Activated T-cell treated with anti-CD3 and anti-CD28 coated beads, Interleukin-2, amount 50 U/mL, for 1 hour (primary cell): ENCODE results near the gene SMAD3.
"Not testable (repeated sequence)": the region's sequence is repeated elsewhere in the genome, so short reads cannot be mapped to it uniquely, and the experiment has no call there.

Source experiments
- DNase-seq: peaks from one replicate; pipeline ENCODE4 v3.0.0-alpha.2; 2020

SMAD3 gene

DNA sequence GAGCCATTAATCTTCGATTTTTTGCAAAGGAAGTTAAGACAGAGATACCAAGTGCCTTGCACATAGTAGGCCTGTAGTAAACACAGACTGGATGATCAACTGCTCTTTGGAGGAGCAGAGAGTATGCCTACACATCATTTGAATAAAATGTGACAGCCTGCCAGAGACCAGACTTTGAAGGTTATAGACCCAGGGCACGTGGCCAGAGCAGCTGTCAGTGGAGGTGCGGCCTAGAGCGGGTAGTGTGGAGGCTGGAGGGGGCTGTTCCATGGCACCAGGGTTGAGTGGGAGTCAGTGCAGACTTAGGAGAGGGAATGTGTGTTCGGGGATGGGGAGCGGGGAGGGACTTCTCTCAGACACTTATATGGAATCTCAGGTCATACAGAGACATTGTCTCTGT, 80.8 kb downstream of the SMAD3 start:
- DNase-seq = no peak

DNA sequence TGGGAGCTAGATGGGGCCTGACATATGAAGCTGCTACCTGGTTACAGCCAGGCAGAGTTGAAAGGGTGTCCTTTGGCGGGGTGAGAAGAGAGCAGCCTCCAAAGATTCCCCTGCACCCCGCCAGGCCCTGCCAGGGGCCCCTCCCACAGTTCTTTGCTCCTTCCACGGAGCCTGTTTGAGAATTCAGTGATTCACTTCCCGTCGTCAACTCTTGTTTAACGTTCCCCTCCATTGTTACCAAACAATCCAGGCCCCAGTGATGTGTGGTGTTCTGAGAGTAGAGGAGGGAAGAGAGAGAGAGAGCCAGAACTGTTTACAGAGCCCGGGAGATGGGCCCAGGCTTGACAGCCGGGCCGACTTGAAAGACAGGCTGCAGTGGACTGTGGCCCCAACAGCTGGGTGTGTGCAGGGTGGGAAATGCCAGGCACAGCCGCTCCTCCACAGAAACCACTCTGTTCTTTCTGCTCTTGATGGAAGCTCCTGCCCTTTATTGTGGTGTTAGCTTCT, 81.5 kb downstream of the SMAD3 start:
- peak; percentile 48 for DNase-seq

- no peak for DNase-seq
Observed at GRCh38 chr15:67147396-67147949, 82.1 kb downstream of the SMAD3 start.

DNA sequence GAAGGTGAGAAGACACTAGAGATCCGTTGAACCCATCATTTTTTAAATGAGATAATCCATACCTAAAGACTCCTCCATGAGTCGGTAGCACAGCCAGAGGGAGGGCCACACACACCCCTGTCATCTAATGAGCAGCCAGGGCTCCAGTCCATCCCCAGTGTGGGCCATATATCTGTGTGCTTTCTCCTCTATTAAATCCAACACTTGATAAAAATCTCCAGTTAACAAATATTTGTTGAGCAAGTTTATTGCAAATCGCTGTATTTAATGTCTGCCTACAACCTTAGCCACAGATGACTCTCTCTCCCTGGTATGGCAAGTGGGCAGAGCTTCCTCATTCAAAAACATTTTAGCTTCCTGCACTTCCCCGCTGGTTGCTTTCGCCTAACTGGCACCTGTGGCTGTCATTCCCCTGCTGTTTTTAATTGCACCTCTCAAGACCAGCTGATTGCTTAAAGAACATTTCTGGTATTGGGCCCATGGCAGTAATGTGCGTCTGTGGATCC, 82.8 kb downstream of the SMAD3 start:
- DNase-seq = no peak

DNA sequence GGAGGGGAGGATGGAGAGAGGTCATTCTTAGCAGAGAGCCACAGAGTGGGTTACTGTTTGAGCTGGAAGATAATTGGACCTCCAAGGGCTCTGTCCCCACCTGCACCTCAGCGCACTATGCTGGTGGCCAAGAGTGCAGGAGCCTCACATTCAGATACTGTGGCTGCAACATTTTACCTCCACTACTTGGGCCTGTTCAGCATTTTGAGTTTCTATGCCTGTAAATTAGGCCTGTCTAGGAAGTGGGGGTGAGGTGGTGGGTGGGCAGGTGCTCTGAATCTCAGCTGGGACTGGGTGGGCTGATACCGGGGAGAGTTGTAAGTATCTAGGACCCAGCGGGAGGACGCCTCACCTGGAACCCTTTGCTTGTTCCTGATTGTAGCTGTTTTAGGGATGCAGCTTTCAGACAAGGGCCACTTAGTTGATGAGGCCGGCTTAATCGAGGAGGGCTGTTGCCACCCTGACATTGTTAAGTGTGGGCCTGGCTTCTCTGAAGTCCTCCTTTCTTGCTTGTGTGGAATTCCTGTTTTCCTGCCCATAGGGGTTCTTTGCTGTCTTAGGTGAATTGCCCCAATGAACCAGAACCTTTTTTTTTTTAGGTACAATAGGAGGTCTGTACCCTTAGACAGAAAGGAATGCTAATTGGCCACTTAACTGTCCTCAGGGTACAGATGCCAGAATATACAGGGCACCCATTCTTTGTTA, 83.8 kb downstream of the SMAD3 start:
- no peak for DNase-seq

- no peak for DNase-seq
Observed at GRCh38 chr15:67149773-67150022, 84.3 kb downstream of the SMAD3 start.

DNA sequence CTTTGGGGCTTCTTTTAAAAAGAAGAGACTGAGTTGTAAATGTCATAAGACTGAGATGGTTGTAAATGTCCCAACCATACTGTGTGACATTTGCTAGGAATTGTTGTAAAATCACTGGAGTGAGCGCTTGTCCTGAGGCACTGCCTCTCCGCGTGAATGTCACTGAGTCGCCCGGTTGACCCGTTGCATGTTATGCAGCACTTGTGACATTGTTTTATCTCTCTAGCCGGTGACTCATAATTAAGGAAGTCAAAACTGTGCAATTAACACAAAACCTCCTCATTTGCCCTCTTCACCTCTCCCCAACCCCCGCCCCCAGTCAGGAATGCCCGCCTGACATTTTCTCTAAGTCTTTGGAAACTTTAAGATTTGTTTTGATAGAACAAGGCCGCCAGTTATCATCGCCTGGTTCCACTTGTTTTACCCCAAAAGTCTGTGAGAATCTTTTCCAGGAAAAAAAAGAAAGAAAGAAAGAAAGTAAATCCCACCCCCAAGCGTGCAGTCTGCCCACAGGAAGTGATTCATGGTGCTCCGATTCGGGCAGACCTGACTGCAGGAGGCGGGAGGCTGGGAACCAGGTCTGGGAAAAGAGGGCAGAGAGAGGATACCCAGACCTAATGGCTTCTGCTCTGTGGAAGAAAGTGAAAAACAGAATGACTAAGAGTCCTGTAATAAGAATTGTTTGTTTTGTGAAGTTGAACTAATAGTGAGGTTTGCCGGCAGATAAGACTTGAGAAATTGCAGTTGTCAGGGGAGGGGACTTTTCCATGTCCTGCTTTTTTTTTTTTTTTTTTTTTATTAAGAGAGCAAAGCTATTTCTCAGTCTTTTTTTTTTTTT, 84.8 kb downstream of the SMAD3 start:
- DNase-seq = peak; percentile 57

DNA sequence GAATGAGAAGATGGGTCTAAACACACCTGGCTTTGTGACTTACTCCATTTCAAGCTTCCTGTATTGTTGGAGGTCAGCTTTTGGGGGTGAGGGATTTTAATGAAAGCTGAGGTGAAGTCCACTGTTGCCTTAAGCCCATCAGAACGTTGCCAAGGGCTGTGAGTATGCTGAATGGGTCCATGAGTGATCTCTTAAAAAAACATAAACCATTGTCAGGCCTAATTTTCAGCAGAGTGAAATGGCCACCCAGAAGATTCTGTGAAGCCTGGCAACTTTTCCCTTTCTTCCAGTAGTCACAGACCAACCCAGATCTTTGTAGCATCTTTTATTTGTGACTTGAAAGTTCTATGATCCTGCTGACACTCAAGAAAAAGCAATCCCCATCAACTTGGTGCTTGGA, 87.0 kb downstream of the SMAD3 start:
- no peak for DNase-seq

DNA sequence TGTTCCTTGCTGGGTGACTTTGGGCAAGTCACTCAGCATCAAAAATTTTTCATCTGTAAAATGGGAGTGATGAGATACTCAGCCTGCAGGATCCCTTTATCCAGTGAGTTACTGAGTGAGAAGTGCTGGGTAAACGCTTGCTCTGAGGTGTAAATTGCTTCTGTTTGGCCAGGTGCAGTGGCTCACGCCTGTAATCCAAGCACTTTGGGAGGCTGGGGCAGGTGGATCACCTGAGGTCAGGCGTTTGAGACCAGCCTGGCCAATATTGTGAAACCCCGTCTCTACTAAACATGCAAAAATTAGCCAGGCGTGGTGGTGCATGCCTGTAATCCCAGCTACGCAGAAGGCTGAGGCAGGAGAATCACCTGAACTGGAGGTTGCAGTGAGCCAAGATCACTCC, 87.6 kb downstream of the SMAD3 start:
- DNase-seq = not testable (repeated sequence)

DNA sequence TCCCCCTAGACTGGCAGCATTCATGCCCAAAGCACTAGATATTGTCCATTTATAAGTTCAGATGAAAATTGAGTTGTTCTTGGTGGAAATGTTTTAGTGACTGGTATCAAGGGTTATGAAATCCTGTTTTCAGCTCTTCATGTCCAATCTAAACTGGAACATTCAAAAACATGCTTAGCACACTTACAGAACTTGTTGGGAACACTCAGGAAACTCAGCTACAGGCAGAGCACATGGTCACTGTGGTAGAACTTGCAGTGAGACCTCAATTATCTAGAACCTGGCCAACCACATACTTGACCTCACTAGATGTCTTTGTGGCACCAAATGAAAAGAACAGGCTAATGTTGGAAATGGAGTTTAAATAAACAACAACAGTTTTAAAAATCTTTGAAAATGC, 88.8 kb downstream of the SMAD3 start:
- no peak for DNase-seq

- no peak for DNase-seq
Observed at GRCh38 chr15:67156426-67156825, 91.0 kb downstream of the SMAD3 start.

GRCh38 chr15:67156834-67157233, 91.4 kb downstream of the SMAD3 start:
- no peak for DNase-seq

- no peak for DNase-seq
Observed at GRCh38 chr15:67157521-67158252, 92.3 kb downstream of the SMAD3 start.

GRCh38 chr15:67158367-67158766, 93.0 kb downstream of the SMAD3 start:
- DNase-seq = no peak

DNA sequence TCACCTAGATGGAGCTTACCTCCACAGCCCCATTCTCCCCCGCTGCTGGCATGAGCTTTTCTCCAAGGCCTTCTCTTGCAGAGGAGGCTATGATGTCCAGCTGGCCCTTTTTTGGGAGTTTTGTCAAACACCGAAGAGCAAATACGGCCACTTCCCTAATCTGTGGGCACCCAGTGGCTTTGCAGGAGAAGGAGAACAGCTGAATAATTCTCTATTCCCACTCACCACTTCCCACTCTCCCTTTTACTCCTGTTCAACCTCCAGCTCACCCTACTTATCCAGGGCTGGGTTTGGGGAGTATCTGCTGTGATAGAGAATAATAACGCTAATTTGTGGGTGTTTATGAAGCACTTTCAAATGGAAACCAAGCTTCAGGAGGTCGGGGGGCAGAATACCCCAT, 96.0 kb downstream of the SMAD3 start:
- DNase-seq = no peak

DNA sequence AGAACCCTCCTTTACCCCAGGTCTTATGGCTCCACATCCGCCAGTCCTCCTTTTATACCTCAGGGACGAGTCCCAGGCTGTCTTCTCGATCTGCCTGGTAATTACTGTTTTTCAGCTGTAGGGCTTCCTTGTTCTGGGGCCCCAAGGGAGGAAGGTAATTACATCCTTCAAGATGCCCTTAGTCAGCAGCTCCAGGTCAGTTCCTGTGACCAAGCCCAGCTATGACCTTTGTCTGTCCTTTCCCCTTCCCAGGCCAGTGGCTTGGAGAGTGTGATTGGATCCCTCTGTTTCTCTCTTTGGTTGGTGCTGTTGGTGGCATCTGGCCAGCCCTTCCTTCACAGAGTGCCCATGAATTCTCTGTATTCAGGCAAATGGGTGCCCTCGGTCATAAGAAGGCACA, 96.5 kb downstream of the SMAD3 start:
- no peak for DNase-seq

GRCh38 chr15:67163180-67163579, 97.8 kb downstream of the SMAD3 start:
- no peak for DNase-seq

GRCh38 chr15:67164401-67164791, 99.0 kb downstream of the SMAD3 start:
- no peak for DNase-seq

DNA sequence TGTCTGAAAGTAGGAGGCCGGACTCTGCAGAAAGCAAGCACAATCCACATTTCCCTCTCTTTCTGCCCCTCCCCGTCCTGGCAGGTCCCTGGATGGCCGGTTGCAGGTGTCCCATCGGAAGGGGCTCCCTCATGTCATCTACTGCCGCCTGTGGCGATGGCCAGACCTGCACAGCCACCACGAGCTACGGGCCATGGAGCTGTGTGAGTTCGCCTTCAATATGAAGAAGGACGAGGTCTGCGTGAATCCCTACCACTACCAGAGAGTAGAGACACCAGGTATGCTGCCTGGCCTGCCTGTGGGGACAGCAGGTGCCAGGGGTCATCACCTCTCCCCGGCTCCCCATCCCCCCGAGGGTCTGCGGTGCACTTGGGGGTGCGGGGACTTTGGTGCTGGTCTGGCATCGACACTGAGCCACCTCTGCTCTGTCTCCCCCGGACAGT, 99.4 kb downstream of the SMAD3 start:
- DNase-seq = no peak

GRCh38 chr15:67165254-67166253, 100.2 kb downstream of the SMAD3 start:
- DNase-seq = no peak

- DNase-seq = no peak
Observed at GRCh38 chr15:67166280-67167009, 101.0 kb downstream of the SMAD3 start.
